CD1c-positive myeloid dendritic cell (primary cell): ENCODE measurements around the gene HIVEP3.

Experiments used
- DNase-seq: peaks from one replicate; pipeline ENCODE4 v3.0.0-alpha.2; 2016; ENCODE audit errors: extremely low spot score

HIVEP3 gene

GRCh38 chr1:41632781-41633575, 285.7 kb downstream of the HIVEP3 start:
- no peak for DNase-seq

GRCh38 chr1:41631971-41632370, 286.8 kb downstream of the HIVEP3 start:
- DNase-seq = no peak

GRCh38 chr1:41631154-41631553, 287.6 kb downstream of the HIVEP3 start:
- no peak for DNase-seq

- no peak for DNase-seq
Measured at GRCh38 chr1:41629571-41629970, 289.2 kb downstream of the HIVEP3 start.

- DNase-seq = no peak
Measured at GRCh38 chr1:41629141-41629540, 289.6 kb downstream of the HIVEP3 start.

- no peak for DNase-seq
Measured at GRCh38 chr1:41627491-41628280, 291.0 kb downstream of the HIVEP3 start.

GRCh38 chr1:41626616-41627375, 291.9 kb downstream of the HIVEP3 start:
- DNase-seq = peak; percentile 42

GRCh38 chr1:41626146-41626545, 292.6 kb downstream of the HIVEP3 start:
- no peak for DNase-seq

- DNase-seq = no peak
Measured at GRCh38 chr1:41623736-41624135, 295.0 kb downstream of the HIVEP3 start.

GRCh38 chr1:41622859-41623732, 295.6 kb downstream of the HIVEP3 start:
- peak; percentile 19 for DNase-seq

GRCh38 chr1:41622402-41622801, 296.3 kb downstream of the HIVEP3 start:
- no peak for DNase-seq

GRCh38 chr1:41621791-41622190, 296.9 kb downstream of the HIVEP3 start:
- no peak for DNase-seq

- no peak for DNase-seq
Measured at GRCh38 chr1:41621256-41621655, 297.5 kb downstream of the HIVEP3 start.

- DNase-seq = no peak
Measured at GRCh38 chr1:41620365-41621169, 298.2 kb downstream of the HIVEP3 start.

GRCh38 chr1:41619511-41620364, 299.0 kb downstream of the HIVEP3 start:
- DNase-seq = no peak

GRCh38 chr1:41618871-41619270, 299.9 kb downstream of the HIVEP3 start:
- DNase-seq = no peak

- DNase-seq = no peak
Measured at GRCh38 chr1:41618066-41618825, 300.5 kb downstream of the HIVEP3 start.

GRCh38 chr1:41617336-41617735, 301.4 kb downstream of the HIVEP3 start:
- DNase-seq = no peak

- no peak for DNase-seq
Measured at GRCh38 chr1:41616563-41616962, 302.2 kb downstream of the HIVEP3 start.
